Mesenteric fat pad (tissue), 1 donor: ENCODE results near the gene ARHGAP6. TPM values are rescaled to one million over a fixed set of nuclear protein-coding genes. Genes with fewer than 3 reads are reported as not detected.

ENCODE experiments used
- DNase-seq: peaks from one replicate; pipeline ENCODE4 v3.0.0-alpha.2; 2020; ENCODE audit warnings: low spot score
- long read RNA-seq: library from polyadenylated mRNA; unstranded; transcript quantifications from one replicate; pipeline ENCODE4 v2.0.0, GENCODE V29; 2020
- total RNA-seq: library from RNA; stranded (reverse); fragmentation: NEBNext Ultra II Directional; extraction: Animal tissue kit (Norgen Biotek cat#: 25700); gene quantifications from one replicate; pipeline ENCODE4 v1.2.1, GENCODE V29; 2021
- donor health status: DM: yes; HTN: yes; CAD: no.

Gene ARHGAP6
- 9.5 TPM for total RNA-seq
- long read RNA-seq, partial matches to known transcripts, result 2 of 24 reads
- long read RNA-seq, other reads (novel, unspliced or antisense), result 18 of 24 reads

GRCh38 chrX:11665168-11666111 is at the start of gene ARHGAP6:
Gene ARHGAP6, minus strand, starts transcription at chrX:11665920. Its CDS starts 1,092 bp downstream, at chrX:11664828.
- no peak for DNase-seq

GRCh38 chrX:11704725-11705495 is 39.2 kb upstream of the ARHGAP6 start:
- DNase-seq, result no peak

- no peak for DNase-seq
Observed at GRCh38 chrX:11703855-11704254, 38.1 kb upstream of the ARHGAP6 start.

- no peak for DNase-seq
Observed at GRCh38 chrX:11702965-11703631, 37.4 kb upstream of the ARHGAP6 start.

GRCh38 chrX:11702420-11702819 is 36.7 kb upstream of the ARHGAP6 start:
- DNase-seq, result no peak

- DNase-seq, result no peak
Observed at GRCh38 chrX:11698702-11699101, 33.0 kb upstream of the ARHGAP6 start.

GRCh38 chrX:11688201-11688600 is 22.5 kb upstream of the ARHGAP6 start:
- DNase-seq, result no peak

- no peak for DNase-seq
Observed at GRCh38 chrX:11687157-11687556, 21.4 kb upstream of the ARHGAP6 start.

- DNase-seq, result no peak
Observed at GRCh38 chrX:11683057-11683456, 17.3 kb upstream of the ARHGAP6 start.

GRCh38 chrX:11678158-11678557 is 12.4 kb upstream of the ARHGAP6 start:
- no peak for DNase-seq

- DNase-seq, result no peak
Observed at GRCh38 chrX:11672213-11672612, 6.5 kb upstream of the ARHGAP6 start.

- no peak for DNase-seq
Observed at GRCh38 chrX:11670316-11670715, 4.6 kb upstream of the ARHGAP6 start.

- no peak for DNase-seq
Observed at GRCh38 chrX:11666952-11667685, 1.4 kb upstream of the ARHGAP6 start.

- no peak for DNase-seq
Observed at GRCh38 chrX:11666164-11666563, 444 bp upstream of the ARHGAP6 start.

- DNase-seq, result no peak
Observed at GRCh38 chrX:11664211-11665167, 1.2 kb downstream of the ARHGAP6 start.

- no peak for DNase-seq
Observed at GRCh38 chrX:11663875-11664210, 1.9 kb downstream of the ARHGAP6 start.

GRCh38 chrX:11655282-11656015 is 10.3 kb downstream of the ARHGAP6 start:
- DNase-seq, result no peak

- no peak for DNase-seq
Observed at GRCh38 chrX:11648705-11649519, 16.8 kb downstream of the ARHGAP6 start.
